AG10803 (cell line): ENCODE results near the gene FHIT.

Source experiments
- DNase-seq: peaks from one replicate; pipeline ENCODE4 v3.0.0; 2010; ENCODE audit warnings: low read depth
- H3K4me3 ChIP-seq: 2 replicates; pipeline ENCODE4 v1.5.1; 2011; ENCODE audit warnings: mild to moderate bottlenecking, low read length, control low read depth
- TF ChIP-seq, protein P1 (sequence below): conservative IDR thresholded peaks from 2 replicates; pipeline ENCODE4 v1.5.1; 2011; ENCODE audit warnings: mild to moderate bottlenecking, low read length, control low read depth, inconsistent platforms

Gene FHIT

DNA sequence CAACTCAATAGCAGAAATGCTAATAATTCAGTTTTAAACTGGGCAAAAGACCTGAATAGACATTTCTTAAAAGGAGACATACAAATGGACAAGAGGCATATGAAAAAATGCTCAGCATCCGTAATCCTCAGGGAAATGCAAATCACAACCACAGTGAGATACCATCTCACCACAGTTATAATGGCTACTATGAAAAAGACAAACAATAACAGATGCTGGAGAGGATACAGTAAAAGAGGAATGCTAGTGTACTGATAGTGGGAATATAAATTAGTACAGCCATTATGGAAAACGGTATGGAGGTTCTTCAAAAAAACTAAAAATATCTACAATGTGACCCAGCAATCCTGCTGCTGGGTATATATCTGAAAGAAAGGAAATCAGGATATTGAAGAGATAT, 367.2 kb downstream of the FHIT start:
- no peak overlapping the region for H3K4me3 ChIP-seq
- DNase-seq: no peak
- TF ChIP-seq, protein P1, sequence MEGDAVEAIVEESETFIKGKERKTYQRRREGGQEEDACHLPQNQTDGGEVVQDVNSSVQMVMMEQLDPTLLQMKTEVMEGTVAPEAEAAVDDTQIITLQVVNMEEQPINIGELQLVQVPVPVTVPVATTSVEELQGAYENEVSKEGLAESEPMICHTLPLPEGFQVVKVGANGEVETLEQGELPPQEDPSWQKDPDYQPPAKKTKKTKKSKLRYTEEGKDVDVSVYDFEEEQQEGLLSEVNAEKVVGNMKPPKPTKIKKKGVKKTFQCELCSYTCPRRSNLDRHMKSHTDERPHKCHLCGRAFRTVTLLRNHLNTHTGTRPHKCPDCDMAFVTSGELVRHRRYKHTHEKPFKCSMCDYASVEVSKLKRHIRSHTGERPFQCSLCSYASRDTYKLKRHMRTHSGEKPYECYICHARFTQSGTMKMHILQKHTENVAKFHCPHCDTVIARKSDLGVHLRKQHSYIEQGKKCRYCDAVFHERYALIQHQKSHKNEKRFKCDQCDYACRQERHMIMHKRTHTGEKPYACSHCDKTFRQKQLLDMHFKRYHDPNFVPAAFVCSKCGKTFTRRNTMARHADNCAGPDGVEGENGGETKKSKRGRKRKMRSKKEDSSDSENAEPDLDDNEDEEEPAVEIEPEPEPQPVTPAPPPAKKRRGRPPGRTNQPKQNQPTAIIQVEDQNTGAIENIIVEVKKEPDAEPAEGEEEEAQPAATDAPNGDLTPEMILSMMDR: no peak

DNA sequence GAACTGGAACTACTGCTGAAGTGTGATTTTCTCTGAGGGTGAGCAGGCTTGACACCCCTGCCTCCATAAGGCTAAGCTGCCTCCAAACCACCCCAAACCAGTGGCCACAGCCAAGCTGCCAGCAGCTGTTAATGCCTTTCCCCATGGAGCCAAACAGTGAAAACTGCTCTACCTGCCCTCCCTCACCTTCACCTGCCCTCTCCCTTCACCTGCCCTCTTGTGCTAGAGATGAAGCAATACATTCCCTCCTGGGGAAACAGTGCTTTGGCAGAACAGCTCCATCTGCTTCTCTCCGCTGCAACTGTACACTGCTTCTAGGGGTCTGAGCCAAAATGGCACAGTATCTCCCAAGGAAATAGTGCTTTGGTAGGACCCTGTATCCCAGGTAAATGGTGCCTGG, 374.1 kb downstream of the FHIT start:
- TF ChIP-seq, protein P1: no peak
- no peak overlapping the region for H3K4me3 ChIP-seq
- DNase-seq: no peak

DNA sequence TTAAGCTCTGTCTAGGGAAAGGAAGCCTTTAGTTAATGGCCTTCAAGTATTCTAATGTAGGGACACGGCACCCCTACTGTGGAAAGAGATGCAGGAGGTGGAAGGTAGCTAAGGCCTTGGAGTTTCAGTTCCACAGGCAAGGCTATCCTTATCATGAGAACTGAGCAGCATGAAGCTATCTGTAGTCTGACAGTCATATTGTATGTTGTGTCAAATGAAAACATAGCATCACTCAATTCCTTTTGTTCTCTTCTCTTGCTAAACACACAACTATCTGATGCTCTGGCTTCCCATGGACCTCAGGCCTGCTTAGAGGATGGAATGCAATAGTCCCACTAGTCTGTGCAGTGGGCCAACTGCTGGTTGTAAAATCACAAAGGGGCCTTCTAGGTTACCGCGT, 380.9 kb downstream of the FHIT start:
- TF ChIP-seq, protein P1: no peak
- no peak overlapping the region for H3K4me3 ChIP-seq
- no peak for DNase-seq

DNA sequence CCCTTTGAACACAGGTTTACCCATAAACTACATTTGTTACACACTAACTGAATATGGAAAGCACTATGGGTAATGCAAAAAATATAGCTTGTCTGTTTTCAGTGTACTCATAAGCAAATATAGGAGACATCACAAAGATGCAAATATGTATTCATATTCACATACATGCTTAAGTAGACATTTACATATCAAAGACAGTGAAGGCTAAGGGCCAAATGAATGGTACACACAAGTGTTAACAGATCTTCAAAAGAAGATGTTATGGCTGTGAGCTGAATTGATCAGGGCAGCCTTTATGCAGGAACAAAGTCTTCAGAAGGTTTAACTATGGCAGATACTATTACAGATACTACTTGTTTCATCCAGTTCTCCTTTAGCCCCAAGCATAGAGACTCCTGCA, 384.1 kb downstream of the FHIT start:
- no peak for DNase-seq
- H3K4me3 ChIP-seq: no peak overlapping the region
- TF ChIP-seq, protein P1: no peak

DNA sequence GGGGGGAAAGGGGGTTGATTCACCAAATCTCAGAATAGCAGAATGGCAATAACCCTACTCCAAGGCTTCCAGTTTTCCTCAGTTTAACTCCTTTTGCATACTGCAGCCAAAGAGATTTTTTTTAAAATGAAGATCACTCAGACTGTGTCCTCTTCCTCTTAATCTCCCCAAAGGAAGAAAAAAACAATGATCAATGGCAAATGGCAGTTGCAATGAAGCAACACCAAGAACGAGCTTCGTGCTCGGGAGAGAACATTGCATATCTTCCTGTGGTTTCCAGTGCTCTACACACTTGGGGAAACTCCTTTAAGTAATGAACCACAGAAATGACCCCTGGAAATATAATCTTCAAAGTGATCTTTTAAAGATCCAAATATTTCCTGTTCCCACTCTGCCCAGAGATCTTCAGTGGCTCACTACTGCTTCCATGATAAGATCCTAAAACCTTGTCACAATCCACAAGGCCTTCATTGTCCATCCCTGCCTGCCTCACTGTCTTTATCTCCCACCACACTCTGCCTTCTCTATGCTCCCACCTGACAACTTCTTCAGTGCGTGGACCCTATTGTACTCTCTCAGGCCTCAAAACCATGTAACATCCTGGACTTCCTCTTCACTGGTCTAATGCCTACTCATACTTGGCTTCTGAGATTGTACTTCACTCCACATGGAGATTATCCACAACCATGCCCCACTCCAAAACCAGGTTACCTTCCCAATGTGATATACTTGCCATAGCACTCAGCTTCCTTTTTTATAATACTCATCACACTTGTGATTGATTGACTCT, 394.8 kb downstream of the FHIT start:
- TF ChIP-seq, protein P1: no peak
- no peak overlapping the region for H3K4me3 ChIP-seq
- no peak for DNase-seq

DNA sequence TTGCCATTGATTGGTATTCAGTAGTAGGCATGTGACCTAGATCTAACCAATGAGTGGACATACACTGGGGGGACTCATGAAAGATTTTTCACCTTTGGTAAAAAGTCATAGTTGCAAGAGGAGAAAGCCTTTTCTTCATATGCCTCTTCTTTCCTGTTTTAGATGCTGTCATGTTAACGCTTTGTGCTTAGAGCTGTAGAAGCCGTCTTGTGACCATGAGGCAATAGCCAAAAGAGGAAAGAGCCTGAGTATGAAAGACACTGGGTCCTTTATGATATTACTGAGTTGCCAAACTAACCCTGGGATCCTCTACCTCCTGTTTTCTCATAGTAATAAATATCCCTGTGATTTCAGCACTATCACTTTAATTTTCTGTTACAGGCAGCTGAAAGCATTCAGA, 396.0 kb downstream of the FHIT start:
- no peak for DNase-seq
- TF ChIP-seq, protein P1: no peak
- H3K4me3 ChIP-seq: no peak overlapping the region

DNA sequence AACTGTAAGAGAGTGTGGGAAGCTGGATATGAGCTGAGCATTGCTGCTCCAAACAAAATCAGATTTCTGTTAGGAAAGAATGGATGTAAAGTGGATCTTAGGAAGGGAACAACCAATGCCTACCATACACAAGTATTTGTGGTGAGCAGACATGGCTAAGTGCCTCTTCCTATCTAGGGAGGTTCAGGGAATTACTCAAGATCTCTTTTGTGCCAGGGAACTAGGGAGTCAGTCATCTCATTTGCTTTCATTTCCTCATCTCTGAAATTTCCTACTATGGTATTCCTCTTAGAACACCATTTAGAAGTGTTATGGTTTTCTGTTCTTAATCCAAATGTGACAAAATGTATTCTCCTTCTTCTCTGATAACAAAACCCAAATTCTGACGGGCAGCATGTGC, 396.5 kb downstream of the FHIT start:
- H3K4me3 ChIP-seq: no peak overlapping the region
- DNase-seq: peak; percentile 11
- TF ChIP-seq, protein P1: no peak
